ENCODE data around the gene CEP97.

DNA sequence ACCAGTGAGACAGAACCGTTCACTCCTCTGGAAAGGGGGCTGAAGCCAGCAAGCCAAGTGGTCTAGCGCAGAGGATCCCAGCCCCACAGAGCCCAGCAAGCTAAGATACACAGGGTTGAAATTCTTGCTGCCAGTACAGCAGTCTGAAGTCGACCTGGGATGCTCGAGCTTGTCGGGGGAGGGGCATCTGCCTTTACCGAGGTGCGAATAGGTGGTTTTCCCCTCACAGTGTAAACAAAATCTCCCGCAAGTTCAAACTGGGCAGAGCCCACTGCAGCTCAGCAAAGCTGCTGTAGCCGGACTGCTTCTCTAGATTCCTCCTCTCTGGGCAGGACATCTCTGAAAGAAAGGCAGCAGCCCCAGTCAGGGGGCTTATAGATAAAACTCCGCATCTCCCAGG is 11.4 kb downstream of the CEP97 start:
- TF ChIP-seq POLR2A (IDR thresholded peaks at IDR 0.05; ENCODE audit: low read depth, low read length) = no peak
- no peak for TF ChIP-seq TAF1 (IDR thresholded peaks at IDR 0.05; ENCODE audit: borderline replicate concordance, low read depth, low read length)
- no peak for TF ChIP-seq POLR2AphosphoS5 (IDR thresholded peaks at IDR 0.05; ENCODE audit: low read depth, low read length)

Data from GM12892 (cell line).